ENCODE results near the gene ATP11A.

GRCh38 chr13:112905086-112905485, 215.2 kb downstream of the ATP11A start:
- no peak for TF ChIP-seq CTCF (IDR thresholded peaks at IDR 0.05)
- no peak for TF ChIP-seq POLR2A (IDR thresholded peaks at IDR 0.05)
